Kidney (tissue), 14 donors: ENCODE results near the gene CPNE2. TPM values are rescaled to one million over a fixed set of nuclear protein-coding genes. Genes with fewer than 3 reads are reported as not detected.

Experiments
- DNase-seq, 5 donors: peaks; one replicate each; pipeline ENCODE4 v3.0.0-alpha.2; 2013 to 2020
- FAIRE-seq: peaks from 2 replicates; lab custom pipeline; 2012; peaks lifted over from hg19 to GRCh38; lab: Jason Lieb, UNC
- H3K27ac ChIP-seq, 2 donors: one replicate each; pipeline ENCODE4 v1.7.0; 2013; ENCODE audit warnings: low read depth in 2 of 2, low read length in 2 of 2, inconsistent platforms in 1 of 2
- H3K27me3 ChIP-seq: one replicate; pipeline ENCODE4 v1.7.1; 2013; ENCODE audit warnings: low read length, inconsistent platforms; ENCODE audit not compliant: control insufficient read depth, insufficient read depth
- H3K36me3 ChIP-seq, 3 donors: one replicate each; pipeline versions ENCODE4 v1.7.0 to v1.7.1; 2013; ENCODE audit warnings: low read length in 3 of 3, control low read depth in 1 of 3, inconsistent platforms in 1 of 3; ENCODE audit not compliant: insufficient read depth in 3 of 3, control insufficient read depth in 2 of 3
- H3K4me1 ChIP-seq, 3 donors: one replicate each; pipeline versions ENCODE4 v1.7.0 to v1.7.1; 2013; ENCODE audit warnings: low read length in 3 of 3, inconsistent platforms in 1 of 3, low read depth in 1 of 3; ENCODE audit not compliant: control insufficient read depth in 2 of 3, insufficient read depth in 2 of 3
- H3K4me3 ChIP-seq, 3 donors: one replicate each; pipeline versions ENCODE4 v1.7.0 to v1.8.1; 2013; ENCODE audit warnings: low read length in 3 of 3, control low read depth in 1 of 3, inconsistent platforms in 1 of 3
- H3K9ac ChIP-seq, 3 donors: one replicate each; pipeline versions ENCODE4 v1.7.0 to v1.7.1; 2013; ENCODE audit warnings: low read length in 3 of 3, control low read depth in 1 of 3, inconsistent platforms in 1 of 3
- H3K9me3 ChIP-seq, 3 donors: one replicate each; pipeline versions ENCODE4 v1.7.0 to v1.7.1; 2013; ENCODE audit warnings: low read length in 3 of 3, control low read depth in 1 of 3, inconsistent platforms in 1 of 3; ENCODE audit not compliant: control insufficient read depth in 2 of 3, insufficient read depth in 1 of 3
- intact Hi-C: fragments of 100-400 bp; cut with DNase I; formaldehyde crosslinking; loops from one replicate; pipeline ENCODE4 v1.11.1; 2022
- polyA plus RNA-seq: library from polyadenylated mRNA; stranded (reverse); fragments of 350-450 nt; fragmentation: Illumina TruSeq; extraction: RNeasy Lipid Tissue Mini Kit (QIAGEN cat#74804); gene quantifications from one replicate; pipeline ENCODE4 v1.2.3, GENCODE V29; 2014; ENCODE audit warnings: low read depth, low replicate concordance; ENCODE audit not compliant: insufficient read depth
- total RNA-seq: library from RNA; stranded (reverse); fragmentation: NEBNext Ultra II Directional; extraction: Animal tissue kit (Norgen Biotek cat#: 25700); gene quantifications from one replicate; pipeline ENCODE4 v1.2.1, GENCODE V29; 2021
- TF ChIP-seq, protein P1 (sequence below): IDR thresholded peaks from 3 replicates; pipeline ENCODE4 v1.5.1; 2012; ENCODE audit warnings: mild to moderate bottlenecking, moderate library complexity, borderline replicate concordance; ENCODE audit not compliant: insufficient read depth; ENCODE audit errors: extremely low read depth
- donor health status: control.
- donor health status: control.
- donor health status: control.
- donor health status: control.
- donor health status: control.
- donor health status: DM: yes; HTN: yes; CAD: no.
- donor health status: Normal renal cell carcinoma (clear cell type).

Gene CPNE2
- total and polyA plus RNA-seq, 2 donors from 2014 or later: 24.1 to 33.1 TPM

GRCh38 chr16:57133031-57133430, 40.6 kb downstream of the CPNE2 start:
- H3K36me3 ChIP-seq: no peaks in the 10 kb centered on the region
- no peaks in the 10 kb centered on the region for H3K9me3 ChIP-seq
- H3K9ac ChIP-seq: no peak overlapping the region
- TF ChIP-seq, protein P1, sequence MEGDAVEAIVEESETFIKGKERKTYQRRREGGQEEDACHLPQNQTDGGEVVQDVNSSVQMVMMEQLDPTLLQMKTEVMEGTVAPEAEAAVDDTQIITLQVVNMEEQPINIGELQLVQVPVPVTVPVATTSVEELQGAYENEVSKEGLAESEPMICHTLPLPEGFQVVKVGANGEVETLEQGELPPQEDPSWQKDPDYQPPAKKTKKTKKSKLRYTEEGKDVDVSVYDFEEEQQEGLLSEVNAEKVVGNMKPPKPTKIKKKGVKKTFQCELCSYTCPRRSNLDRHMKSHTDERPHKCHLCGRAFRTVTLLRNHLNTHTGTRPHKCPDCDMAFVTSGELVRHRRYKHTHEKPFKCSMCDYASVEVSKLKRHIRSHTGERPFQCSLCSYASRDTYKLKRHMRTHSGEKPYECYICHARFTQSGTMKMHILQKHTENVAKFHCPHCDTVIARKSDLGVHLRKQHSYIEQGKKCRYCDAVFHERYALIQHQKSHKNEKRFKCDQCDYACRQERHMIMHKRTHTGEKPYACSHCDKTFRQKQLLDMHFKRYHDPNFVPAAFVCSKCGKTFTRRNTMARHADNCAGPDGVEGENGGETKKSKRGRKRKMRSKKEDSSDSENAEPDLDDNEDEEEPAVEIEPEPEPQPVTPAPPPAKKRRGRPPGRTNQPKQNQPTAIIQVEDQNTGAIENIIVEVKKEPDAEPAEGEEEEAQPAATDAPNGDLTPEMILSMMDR: no peak
- FAIRE-seq (no peak), DNase-seq (peak in 1 of 5 donors; percentile 57)
- no peak overlapping the region for H3K27ac ChIP-seq
- H3K27me3 ChIP-seq: no peaks in the 10 kb centered on the region
- intact Hi-C loops: no loop called here
- no peaks in the 10 kb centered on the region for H3K4me1 ChIP-seq
- no peak overlapping the region for H3K4me3 ChIP-seq

DNA sequence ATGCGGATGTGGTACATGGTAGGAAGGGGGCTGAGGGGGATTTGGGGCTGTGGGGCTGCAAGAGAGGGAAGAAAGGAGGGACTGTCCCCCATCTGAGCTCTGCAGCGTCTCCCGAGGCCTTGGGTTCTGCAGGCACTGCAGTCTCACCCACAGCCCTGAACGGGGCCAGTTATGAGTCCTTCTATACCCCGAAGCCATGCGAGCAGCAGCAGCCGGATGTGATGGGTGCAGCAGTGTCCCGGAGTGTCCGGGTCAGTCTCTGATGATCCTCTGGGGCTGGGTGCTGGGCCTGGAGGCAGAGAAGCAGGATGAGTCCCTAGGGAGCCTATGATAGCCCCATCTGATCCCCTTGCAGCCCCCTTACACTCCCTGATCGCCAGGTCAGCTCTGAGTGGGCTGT, 41.5 kb downstream of the CPNE2 start:
- Histone ChIP-seq H3K4me3 (no peak overlapping the region), H3K9me3 (no peaks in the 10 kb centered on the region), H3K36me3 (no peaks in the 10 kb centered on the region), H3K9ac (no peak overlapping the region), H3K27me3 (no peaks in the 10 kb centered on the region), H3K4me1 (no peaks in the 10 kb centered on the region), H3K27ac (no peak overlapping the region)
- no peak for FAIRE-seq
- TF ChIP-seq, protein P1: no peak
- peak in 1 of 5 donors; percentile 35 for DNase-seq
- intact Hi-C loops: no loop called here

DNA sequence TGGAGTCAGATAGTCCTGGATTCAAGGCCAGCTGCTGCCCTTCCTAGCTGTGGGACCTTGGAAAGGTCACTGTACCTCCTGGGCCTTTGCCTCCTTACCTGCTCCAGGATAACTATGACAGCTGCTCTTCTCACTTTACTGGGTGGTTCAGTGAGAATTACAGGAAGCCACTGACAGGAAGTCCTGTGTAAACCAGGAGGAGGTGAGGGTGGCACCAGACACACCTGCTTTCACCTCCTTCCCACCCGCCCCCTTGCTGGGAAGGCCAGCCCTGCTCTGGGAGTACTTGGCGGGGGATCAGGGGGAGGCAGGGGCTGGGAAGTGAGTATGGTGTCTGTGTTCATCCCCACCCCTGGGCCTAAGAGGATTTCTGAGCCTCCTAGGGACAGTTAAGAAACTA, 42.6 kb downstream of the CPNE2 start:
- no peaks in the 10 kb centered on the region for H3K36me3 ChIP-seq
- FAIRE-seq (no peak), DNase-seq (peak in 1 of 5 donors; percentile 43)
- intact Hi-C loops: no loop called here
- no peak overlapping the region for H3K27ac ChIP-seq
- TF ChIP-seq, protein P1: no peak
- H3K4me3 ChIP-seq: no peak overlapping the region
- H3K9me3 ChIP-seq: no peaks in the 10 kb centered on the region
- H3K4me1 ChIP-seq: no peaks in the 10 kb centered on the region
- H3K9ac ChIP-seq: no peak overlapping the region
- H3K27me3 ChIP-seq: no peaks in the 10 kb centered on the region

DNA sequence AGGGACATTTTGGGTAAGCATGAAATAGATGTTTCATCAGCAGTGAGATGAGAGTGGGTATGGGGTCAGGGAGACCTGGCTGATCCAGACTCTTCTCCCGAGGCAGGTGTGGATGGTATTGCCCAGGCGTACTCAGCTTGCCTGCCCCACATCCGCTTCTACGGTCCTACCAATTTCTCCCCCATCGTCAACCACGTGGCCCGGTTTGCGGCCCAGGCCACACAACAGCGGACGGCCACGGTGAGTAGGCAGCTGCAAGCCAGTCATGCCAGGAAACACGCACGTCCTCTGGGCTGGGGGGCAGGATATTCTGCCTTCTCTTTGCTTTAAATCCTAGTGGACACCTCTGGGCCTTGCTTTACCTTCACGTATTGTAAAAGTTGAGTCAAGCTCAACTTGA, 44.7 kb downstream of the CPNE2 start:
- TF ChIP-seq, protein P1: no peak
- no peaks in the 10 kb centered on the region for H3K9me3 ChIP-seq
- H3K27ac ChIP-seq: no peak overlapping the region
- H3K9ac ChIP-seq: no peak overlapping the region
- H3K4me1 ChIP-seq: peaks cover 0 to 9% (median 0%) of the 10 kb centered on the region in 3 donors
- no peak overlapping the region for H3K4me3 ChIP-seq
- no peaks in the 10 kb centered on the region for H3K27me3 ChIP-seq
- no peaks in the 10 kb centered on the region for H3K36me3 ChIP-seq
- DNase-seq (peak in 1 of 5 donors; percentile 46), FAIRE-seq (no peak)
- intact Hi-C loops: no loop called here
